Hepatocyte (in vitro differentiated cells): ENCODE results near the gene LGI4. TPM values are rescaled to one million over a fixed set of nuclear protein-coding genes. Genes with fewer than 3 reads are reported as not detected.

Experiments used
- DNase-seq: peaks from one replicate; pipeline ENCODE4 v3.0.0-alpha.2; 2016; ENCODE audit warnings: low spot score
- H2AFZ ChIP-seq: fragments of 200-600 bp; sonication (generic); 2 replicates; pipeline ENCODE4 v1.6.0; 2016; ENCODE audit warnings: antibody characterized with exemption, mild to moderate bottlenecking
- H3K27ac ChIP-seq: fragments of 200-600 bp; sonication (generic); 2 replicates; pipeline ENCODE4 v1.5.1; 2016; ENCODE audit warnings: mild to moderate bottlenecking
- H3K27me3 ChIP-seq: fragments of 200-600 bp; sonication (generic); 2 replicates; pipeline ENCODE4 v1.6.1; 2016
- H3K36me3 ChIP-seq: fragments of 200-600 bp; sonication (generic); replicated peaks from 2 replicates; pipeline ENCODE4 v1.5.1; 2016; ENCODE audit warnings: low read depth; ENCODE audit not compliant: insufficient read depth
- H3K4me1 ChIP-seq: fragments of 200-600 bp; sonication (generic); 2 replicates; pipeline ENCODE4 v1.5.1; 2016; ENCODE audit warnings: mild to moderate bottlenecking, moderate library complexity; ENCODE audit not compliant: insufficient read depth
- H3K4me2 ChIP-seq: fragments of 200-600 bp; sonication (generic); 2 replicates; pipeline ENCODE4 v1.6.0; 2016
- H3K4me3 ChIP-seq: fragments of 200-600 bp; sonication (generic); 2 replicates; pipeline ENCODE4 v1.5.1; 2016; ENCODE audit warnings: mild to moderate bottlenecking
- H3K79me2 ChIP-seq: fragments of 200-600 bp; sonication (generic); 2 replicates; pipeline ENCODE4 v1.6.0; 2017; ENCODE audit warnings: mild to moderate bottlenecking
- H3K9me2 ChIP-seq: fragments of 200-600 bp; sonication (generic); replicated peaks from 2 replicates; pipeline ENCODE4 v1.6.0; 2017; ENCODE audit warnings: mild to moderate bottlenecking; ENCODE audit not compliant: insufficient read depth
- H3K9me3 ChIP-seq: fragments of 200-600 bp; sonication (generic); 2 replicates; pipeline ENCODE4 v1.5.1; 2016; ENCODE audit warnings: low read depth, mild to moderate bottlenecking
- H4K20me1 ChIP-seq: fragments of 200-600 bp; sonication (generic); 2 replicates; pipeline ENCODE4 v1.6.0; 2016; ENCODE audit warnings: mild to moderate bottlenecking; ENCODE audit not compliant: insufficient read depth, poor library complexity, severe bottlenecking
- EZH2 ChIP-seq: fragments of 200-600 bp; sonication (generic); IDR thresholded peaks from 2 replicates; pipeline ENCODE4 v1.6.1; 2016; ENCODE audit warnings: antibody characterized with exemption, mild to moderate bottlenecking, borderline replicate concordance
- EZH2phosphoT487 ChIP-seq: fragments of 200-600 bp; sonication (generic); IDR thresholded peaks from one replicate; pipeline ENCODE4 v1.6.1; 2018; ENCODE audit warnings: antibody characterized with exemption, mild to moderate bottlenecking, low read depth, moderate library complexity; ENCODE audit not compliant: unreplicated experiment, severe bottlenecking
- WGBS: methylation state at CpG from one replicate; pipeline ENCODE4 v1.1.6; 2016; ENCODE audit warnings: low lambda C conversion rate; ENCODE audit errors: missing lambda C conversion rate; 5-methylcytosine and 5-hydroxymethylcytosine counted together
- polyA plus RNA-seq: library from polyadenylated mRNA; unstranded; fragments of >200 nt; fragmentation: Nextera tagmentation; extraction: Ambion mirVana; gene quantifications from 2 replicates; pipeline ENCODE4 v1.2.1, GENCODE V29; 2016
- total RNA-seq: library from RNA; depleted of rRNA; stranded (reverse); fragments of >200 nt; gene quantifications from 2 replicates; pipeline ENCODE4 v1.2.3, GENCODE V29; 2014
- TF ChIP-seq, protein P1 (sequence below): fragments of 200-600 bp; sonication (generic); IDR thresholded peaks from 2 replicates; pipeline ENCODE4 v1.5.1; 2016; ENCODE audit warnings: antibody characterized with exemption, mild to moderate bottlenecking; ENCODE audit not compliant: poor library complexity

LGI4 gene
- total and polyA plus RNA-seq, 2 experiments from 2014 or later = 5.2 to 6.3 TPM

GRCh38 chr19:35116072-35116801, 18.6 kb downstream of the LGI4 start:
- no peak for TF ChIP-seq EZH2phosphoT487
- TF ChIP-seq, protein P1, sequence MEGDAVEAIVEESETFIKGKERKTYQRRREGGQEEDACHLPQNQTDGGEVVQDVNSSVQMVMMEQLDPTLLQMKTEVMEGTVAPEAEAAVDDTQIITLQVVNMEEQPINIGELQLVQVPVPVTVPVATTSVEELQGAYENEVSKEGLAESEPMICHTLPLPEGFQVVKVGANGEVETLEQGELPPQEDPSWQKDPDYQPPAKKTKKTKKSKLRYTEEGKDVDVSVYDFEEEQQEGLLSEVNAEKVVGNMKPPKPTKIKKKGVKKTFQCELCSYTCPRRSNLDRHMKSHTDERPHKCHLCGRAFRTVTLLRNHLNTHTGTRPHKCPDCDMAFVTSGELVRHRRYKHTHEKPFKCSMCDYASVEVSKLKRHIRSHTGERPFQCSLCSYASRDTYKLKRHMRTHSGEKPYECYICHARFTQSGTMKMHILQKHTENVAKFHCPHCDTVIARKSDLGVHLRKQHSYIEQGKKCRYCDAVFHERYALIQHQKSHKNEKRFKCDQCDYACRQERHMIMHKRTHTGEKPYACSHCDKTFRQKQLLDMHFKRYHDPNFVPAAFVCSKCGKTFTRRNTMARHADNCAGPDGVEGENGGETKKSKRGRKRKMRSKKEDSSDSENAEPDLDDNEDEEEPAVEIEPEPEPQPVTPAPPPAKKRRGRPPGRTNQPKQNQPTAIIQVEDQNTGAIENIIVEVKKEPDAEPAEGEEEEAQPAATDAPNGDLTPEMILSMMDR = no peak
- no peak for TF ChIP-seq EZH2
- Histone ChIP-seq H3K9me3 (no peaks in the 10 kb centered on the region), H4K20me1 (no peaks in the 10 kb centered on the region), H3K4me3 (peak overlapping the region; percentile 62), H3K27me3 (no peaks in the 10 kb centered on the region), H3K79me2 (peaks cover 17% of the 10 kb centered on the region), H3K9me2 (no peaks in the 10 kb centered on the region), H3K36me3 (no peaks in the 10 kb centered on the region), H2AFZ (no peak overlapping the region), H3K27ac (peak overlapping the region; percentile 94), H3K4me1 (peaks cover 8% of the 10 kb centered on the region), H3K4me2 (peak overlapping the region; percentile 75)
- WGBS = 56% methylated on average over 13 of the region's 13 CpGs
- DNase-seq = peak; percentile 70

DNA sequence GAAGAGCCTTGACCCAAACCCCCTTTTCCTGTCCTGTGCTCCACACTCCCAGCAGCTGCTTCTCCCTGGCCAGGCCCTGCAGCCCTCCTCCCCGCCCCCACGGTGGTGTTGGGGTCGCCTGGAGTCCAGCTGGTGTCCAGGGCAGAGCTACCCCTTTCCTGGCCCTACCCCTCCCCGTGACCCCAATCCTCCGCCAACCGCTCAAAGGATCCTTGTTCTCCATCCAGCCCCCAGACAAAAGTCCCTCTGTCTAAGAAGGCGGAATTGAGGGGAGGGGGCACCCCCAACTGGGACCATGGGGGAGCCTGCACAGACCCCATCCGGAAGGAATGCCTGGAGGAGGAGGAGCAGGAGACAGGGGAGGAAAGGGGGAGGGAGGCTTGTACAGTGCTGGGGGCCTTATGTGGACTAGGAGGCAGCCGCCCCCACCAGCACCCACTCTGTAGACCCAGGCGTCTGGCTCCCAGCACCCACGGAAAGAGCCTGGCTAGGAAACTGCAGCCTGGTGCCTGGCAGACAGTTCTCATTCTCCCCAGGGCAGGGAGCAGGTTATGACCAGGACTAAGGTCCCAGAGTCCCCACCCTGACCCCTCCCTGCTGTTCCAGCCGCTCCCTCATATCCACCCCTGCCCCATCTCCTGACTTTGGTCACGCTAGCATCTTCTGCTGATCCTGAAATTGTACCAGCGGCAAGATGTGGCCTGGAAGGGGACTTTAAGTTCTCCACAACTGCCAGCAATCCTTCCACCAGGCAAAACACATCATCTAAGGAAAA, 19.5 kb downstream of the LGI4 start, which contains the start of gene FXYD3:
TSS of gene FXYD3 (plus strand) at position 647 of the 775 bp plus-strand sequence. CDS start 3,554 bp downstream, outside the sequence.
- Histone ChIP-seq H3K27ac (peak within 1 kb of the TSS; percentile 94), H3K9me2 (no peaks in the 10 kb centered on the region), H3K79me2 (peaks cover 17% of the 10 kb centered on the region), H3K4me2 (peak within 1 kb of the TSS; percentile 75), H3K4me1 (peaks cover 7% of the 10 kb centered on the region), H3K9me3 (no peaks in the 10 kb centered on the region), H3K36me3 (no peaks in the 10 kb centered on the region), H2AFZ (peak within 1 kb of the TSS; percentile 34), H3K27me3 (no peaks in the 10 kb centered on the region), H4K20me1 (no peaks in the 10 kb centered on the region), H3K4me3 (peak within 1 kb of the TSS; percentile 62)
- TF ChIP-seq, protein P1 = no peak
- TF ChIP-seq EZH2 = no peak
- TF ChIP-seq EZH2phosphoT487 = no peak
- DNase-seq = no peak
- 86% methylated on average over 8 of the region's 14 CpGs for WGBS

DNA sequence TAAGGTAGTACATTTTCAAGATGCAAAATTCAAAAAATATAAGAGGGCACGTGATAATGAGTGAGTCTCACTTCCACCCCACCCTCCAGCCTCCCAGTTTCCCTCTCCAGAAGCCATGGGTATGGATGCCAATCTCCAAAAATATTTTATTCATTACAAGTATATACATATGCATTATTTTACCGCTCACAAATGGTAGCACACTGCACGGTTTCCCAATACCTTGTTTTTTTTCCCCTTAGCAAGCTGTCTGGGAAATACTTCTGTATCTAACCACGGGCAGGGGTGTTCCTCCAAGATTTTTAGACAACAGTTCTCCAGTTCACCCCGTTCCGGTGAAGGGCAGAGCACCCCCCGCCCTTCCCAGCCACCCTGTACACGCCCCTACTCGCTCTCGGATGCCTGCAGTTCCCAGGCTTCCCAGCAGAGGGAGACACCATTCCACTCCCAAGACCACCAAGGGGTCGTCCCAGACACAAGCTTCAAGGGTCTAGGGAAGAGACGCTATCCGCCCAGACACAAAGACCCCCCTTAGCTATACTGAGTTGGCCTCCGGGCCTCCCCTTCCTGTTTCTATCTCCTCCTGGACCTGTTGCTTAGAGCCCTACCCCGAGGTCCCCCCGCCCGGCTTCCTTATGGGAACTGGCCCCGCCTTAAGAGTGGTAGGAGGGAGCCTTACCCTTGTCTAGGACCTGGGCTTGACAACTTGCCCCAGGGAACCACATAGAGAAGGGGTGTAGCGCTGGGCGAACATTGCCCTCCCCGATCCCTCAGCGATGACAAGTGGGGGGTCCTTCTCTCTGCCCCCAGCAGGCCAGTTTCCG, 20.3 kb downstream of the LGI4 start:
- Histone ChIP-seq H3K27me3 (no peaks in the 10 kb centered on the region), H2AFZ (peak overlapping the region; percentile 34), H4K20me1 (no peaks in the 10 kb centered on the region), H3K4me1 (peaks cover 5% of the 10 kb centered on the region), H3K4me3 (no peak overlapping the region), H3K9me2 (no peaks in the 10 kb centered on the region), H3K79me2 (peaks cover 17% of the 10 kb centered on the region), H3K27ac (peak overlapping the region; percentile 94), H3K36me3 (no peaks in the 10 kb centered on the region), H3K9me3 (no peaks in the 10 kb centered on the region), H3K4me2 (peak overlapping the region; percentile 75)
- 23% methylated on average over 23 of the region's 23 CpGs for WGBS
- peak; percentile 81 for DNase-seq
- TF ChIP-seq EZH2 (no peak), EZH2phosphoT487 (no peak)
- TF ChIP-seq, protein P1 = peak; percentile 96
